Osteocyte (in vitro differentiated cells): ENCODE measurements around the gene RPS6KA2. TPM values are rescaled to one million over a fixed set of nuclear protein-coding genes. Genes with fewer than 3 reads are reported as not detected.

Experiments
- DNase-seq: peaks from one replicate; pipeline ENCODE4 v3.0.0; 2021; ENCODE audit warnings: mixed read lengths; ENCODE audit not compliant: unreplicated experiment; ENCODE audit errors: extremely low spot score
- H3K27ac Mint-ChIP-seq: one replicate; pipeline ENCODE4 v1.8.0; 2021; ENCODE audit warnings: mild to moderate bottlenecking, mixed read lengths; ENCODE audit not compliant: unreplicated experiment
- H3K27me3 Mint-ChIP-seq: one replicate; pipeline ENCODE4 v1.8.0; 2021; ENCODE audit warnings: mixed read lengths; ENCODE audit not compliant: unreplicated experiment
- H3K36me3 Mint-ChIP-seq: one replicate; pipeline ENCODE4 v1.8.0; 2021; ENCODE audit warnings: mixed read lengths; ENCODE audit not compliant: unreplicated experiment
- H3K4me1 Mint-ChIP-seq: one replicate; pipeline ENCODE4 v1.8.0; 2021; ENCODE audit warnings: mixed read lengths; ENCODE audit not compliant: unreplicated experiment
- H3K4me3 Mint-ChIP-seq: one replicate; pipeline ENCODE4 v1.8.0; 2021; ENCODE audit warnings: mild to moderate bottlenecking, moderate library complexity, mixed read lengths; ENCODE audit not compliant: unreplicated experiment
- H3K9me3 Mint-ChIP-seq: one replicate; pipeline ENCODE4 v1.8.0; 2021; ENCODE audit warnings: mixed read lengths; ENCODE audit not compliant: unreplicated experiment
- CTCF ChIP-seq: fragments of 200-600 bp; sonication (generic); IDR thresholded peaks from 2 replicates; pipeline ENCODE4 v1.5.0; 2021; ENCODE audit warnings: antibody characterized with exemption, mild to moderate bottlenecking, moderate library complexity
- total RNA-seq: library from RNA; stranded (reverse); gene quantifications from 2 replicates; pipeline ENCODE4 v1.2.1, GENCODE V29; 2021

The RPS6KA2 gene
- total RNA-seq, 1 donor from 2014 or later: 89.9 TPM

- no peak for TF ChIP-seq CTCF
- no peak for DNase-seq
- H3K4me3 Mint-ChIP-seq: no peak overlapping the region
- H3K9me3 Mint-ChIP-seq: no peaks in the 10 kb centered on the region
- H3K4me1 Mint-ChIP-seq: peaks cover 2% of the 10 kb centered on the region
- no peaks in the 10 kb centered on the region for H3K27me3 Mint-ChIP-seq
- no peak overlapping the region for H3K27ac Mint-ChIP-seq
- peaks cover 49% of the 10 kb centered on the region for H3K36me3 Mint-ChIP-seq
Measured at GRCh38 chr6:166534658-166535406, 92.2 kb downstream of the RPS6KA2 start.

- Mint-ChIP-seq H3K9me3 (no peaks in the 10 kb centered on the region), H3K27ac (no peak overlapping the region), H3K4me1 (peaks cover 2% of the 10 kb centered on the region), H3K27me3 (no peaks in the 10 kb centered on the region), H3K36me3 (peaks cover 59% of the 10 kb centered on the region), H3K4me3 (no peak overlapping the region)
- no peak for TF ChIP-seq CTCF
- no peak for DNase-seq
Measured at GRCh38 chr6:166533205-166533824, 93.7 kb downstream of the RPS6KA2 start.

- peaks cover 59% of the 10 kb centered on the region for H3K36me3 Mint-ChIP-seq
- H3K27me3 Mint-ChIP-seq: no peaks in the 10 kb centered on the region
- no peak overlapping the region for H3K27ac Mint-ChIP-seq
- H3K4me3 Mint-ChIP-seq: no peak overlapping the region
- H3K9me3 Mint-ChIP-seq: no peaks in the 10 kb centered on the region
- peaks cover 2% of the 10 kb centered on the region for H3K4me1 Mint-ChIP-seq
- no peak for DNase-seq
- TF ChIP-seq CTCF: no peak
Measured at GRCh38 chr6:166532302-166532701, 94.7 kb downstream of the RPS6KA2 start.

GRCh38 chr6:166530211-166531095 lies 96.6 kb downstream of the RPS6KA2 start:
- Mint-ChIP-seq H3K9me3 (no peaks in the 10 kb centered on the region), H3K36me3 (peaks cover 60% of the 10 kb centered on the region), H3K27ac (peak overlapping the region; percentile 66), H3K4me3 (no peak overlapping the region), H3K27me3 (no peaks in the 10 kb centered on the region), H3K4me1 (peaks cover 2% of the 10 kb centered on the region)
- no peak for DNase-seq
- no peak for TF ChIP-seq CTCF
